Mammary epithelial cell (primary cell): ENCODE data around the gene LY6G6F.

Experiments
- CTCF ChIP-seq, 2 donors: IDR thresholded peaks in 1 of 2; conservative IDR thresholded peaks in 1 of 2; 2 replicates each; pipeline ENCODE4 v1.5.1; 2011 to 2012; ENCODE audit warnings: inconsistent platforms in 2 of 2, low read length in 2 of 2, mild to moderate bottlenecking in 2 of 2, control low read depth in 1 of 2, low read depth in 1 of 2; ENCODE audit not compliant: insufficient read depth in 1 of 2; ENCODE audit errors: extremely low read depth in 1 of 2
- EZH2 ChIP-seq: IDR thresholded peaks from 2 replicates; pipeline ENCODE4 v1.6.1; 2012; ENCODE audit warnings: low read length, inconsistent platforms, borderline replicate concordance

GRCh38 chr6:31736021-31736767 is 29.5 kb downstream of the LY6G6F start, which contains the start of gene CLIC1:
- TF ChIP-seq CTCF (conservative IDR thresholded peaks at IDR 0.05 in 1 of 2, IDR thresholded peaks at IDR 0.05 in 1 of 2; ENCODE audit: extremely low read depth in 1 of 2, insufficient read depth in 1 of 2, low read depth in 1 of 2, low read length in 2 of 2), result no peak
- no peak for TF ChIP-seq EZH2
